HepG2 (cell line): ENCODE measurements around the gene GALNTL6. TPM values are rescaled to one million over a fixed set of nuclear protein-coding genes. Genes with fewer than 3 reads are reported as not detected.

ENCODE experiments used
- ATAC-seq: fragments of 200-7000 bp; cut with Tn5 transposase; 3 replicates; pipeline ENCODE4 v1.9.1; 2020; ENCODE audit warnings: mild to moderate bottlenecking, moderate library complexity
- BruUV-seq: library from RNA; stranded (reverse); fragments of 400-500 nt; replicated peaks from 2 replicates; lab custom pipeline; 2021; lab: Mats Ljungman, UMichigan
- CTCF ChIA-PET: fragments of 300-600 bp; formaldehyde crosslinking; extraction: SDS; loops from one replicate; lab custom pipeline; 2021; ENCODE audit warnings: low total read pairs, inconsistent platforms, low intra/inter-chr PET ratio; lab: Yijun Ruan, JAX
- POLR2A ChIA-PET: fragments of 350-600 bp; sonication (Branson Sonifier 250); formaldehyde crosslinking; loops from one replicate; lab custom pipeline; 2020; ENCODE audit warnings: antibody characterized with exemption, inconsistent platforms; lab: Yijun Ruan, JAX
- DNase-seq: peaks from one replicate; pipeline ENCODE4 v3.0.0-alpha.2; 2015; ENCODE audit warnings: low spot score
- FAIRE-seq: peaks from 3 replicates; lab custom pipeline; 2011; peaks lifted over from hg19 to GRCh38; lab: Jason Lieb, UNC
- H2AFZ ChIP-seq: one replicate; pipeline ENCODE4 v1.6.1; 2011; ENCODE audit warnings: low read length, inconsistent platforms
- H3K27ac ChIP-seq: fragments of 300-600 bp; 3 replicates; pipeline ENCODE4 v1.8.0; 2011; ENCODE audit warnings: mixed run types, mild to moderate bottlenecking, mixed read lengths, low read length, inconsistent platforms; ENCODE audit not compliant: insufficient read depth; ENCODE audit errors: extremely low read length
- H3K27me3 ChIP-seq, 2 experiments: fragments of 200-600 bp in 1 of 2; 2 replicates in 1 of 2; 3 replicates in 1 of 2; pipeline versions ENCODE4 v1.6.0 to v1.8.0; 2011; ENCODE audit warnings: low read length in 2 of 2, mild to moderate bottlenecking in 2 of 2, moderate library complexity in 2 of 2, inconsistent platforms in 1 of 2; ENCODE audit not compliant: insufficient read depth in 2 of 2, control insufficient read depth in 1 of 2
- H3K36me3 ChIP-seq, 2 experiments: fragments of 200-600 bp in 1 of 2; replicated peaks in 1 of 2; 2 replicates in 1 of 2; 3 replicates in 1 of 2; pipeline versions ENCODE4 v1.5.1 to v1.8.0; 2011; ENCODE audit warnings: low read length in 2 of 2, inconsistent platforms in 1 of 2; ENCODE audit not compliant: insufficient read depth in 2 of 2, control insufficient read depth in 1 of 2
- H3K4me1 ChIP-seq: 2 replicates; pipeline ENCODE4 v1.5.1; 2012; ENCODE audit warnings: low read length, inconsistent platforms; ENCODE audit not compliant: insufficient read depth
- H3K4me2 ChIP-seq: 2 replicates; pipeline ENCODE4 v1.6.0; 2011; ENCODE audit warnings: low read depth, low read length, inconsistent platforms
- H3K4me3 ChIP-seq, 3 experiments: fragments of 200-600 bp in 1 of 3; sonication (generic), shearing (Covaris generic) in 1 of 3; replicated peaks in 1 of 3; 2 replicates each; pipeline ENCODE4 v1.5.1; 2011 to 2016; ENCODE audit warnings: low read length in 3 of 3, inconsistent platforms in 2 of 3, low read depth in 2 of 3, mild to moderate bottlenecking in 2 of 3, control low read depth in 1 of 3, mixed read lengths in 1 of 3; ENCODE audit not compliant: insufficient read depth in 1 of 3
- H3K79me2 ChIP-seq: one replicate; pipeline ENCODE4 v1.6.1; 2011; ENCODE audit warnings: low read length, inconsistent platforms; ENCODE audit not compliant: insufficient read depth
- H3K9ac ChIP-seq: 2 replicates; pipeline ENCODE4 v1.6.0; 2011; ENCODE audit warnings: mild to moderate bottlenecking, low read depth, low read length, inconsistent platforms; ENCODE audit not compliant: insufficient read depth
- H3K9me3 ChIP-seq: 2 replicates; pipeline ENCODE4 v1.5.1; 2012; ENCODE audit warnings: mild to moderate bottlenecking, low read length
- H4K20me1 ChIP-seq: 2 replicates; pipeline ENCODE4 v1.6.0; 2011; ENCODE audit warnings: inconsistent platforms, mild to moderate bottlenecking, low read length, moderate library complexity; ENCODE audit not compliant: insufficient read depth
- ATF1 ChIP-seq: IDR thresholded peaks from 2 replicates; pipeline ENCODE4 v1.6.1; 2016; ENCODE audit warnings: mild to moderate bottlenecking, control low read depth
- IKZF1 ChIP-seq: fragments of 450-650 bp; IDR thresholded peaks from 2 replicates; pipeline ENCODE4 v1.7.1; 2016
- IRF2 ChIP-seq: IDR thresholded peaks from 2 replicates; pipeline ENCODE4 v1.6.1; 2018; ENCODE audit warnings: missing genetic modification reagents, missing compliant biosample characterization
- MED1 ChIP-seq: sonication (generic); formaldehyde crosslinking; IDR thresholded peaks from 2 replicates; pipeline ENCODE4 v1.4.0; 2020; ENCODE audit warnings: missing genetic modification reagents
- SYNCRIP ChIP-seq: fragments of 200-400 bp; formaldehyde crosslinking; IDR thresholded peaks from 2 replicates; pipeline ENCODE4 v1.6.1; 2018; ENCODE audit warnings: mild to moderate bottlenecking, low read depth, low read length; ENCODE audit not compliant: insufficient read depth
- ZBED4 ChIP-seq: sonication (generic); formaldehyde crosslinking; IDR thresholded peaks from 2 replicates; pipeline ENCODE4 v1.4.0; 2020; ENCODE audit warnings: missing genetic modification reagents, borderline replicate concordance
- ZNF362 ChIP-seq: sonication (generic); formaldehyde crosslinking; IDR thresholded peaks from 2 replicates; pipeline ENCODE4 v1.4.0; 2020; ENCODE audit warnings: missing genetic modification reagents, mild to moderate bottlenecking, borderline replicate concordance
- ZNF549 ChIP-seq: sonication (generic); formaldehyde crosslinking; IDR thresholded peaks from 2 replicates; pipeline ENCODE4 v1.5.0; 2020; ENCODE audit warnings: missing genetic modification reagents
- ZUFSP ChIP-seq: sonication (generic); formaldehyde crosslinking; IDR thresholded peaks from 2 replicates; pipeline ENCODE4 v1.9.0; 2021; ENCODE audit warnings: missing genetic modification reagents, mild to moderate bottlenecking, borderline replicate concordance
- in situ Hi-C: cut with HindIII; loops from 2 replicates; pipeline ENCODE4 v1.10.0; 2017; ENCODE audit warnings: low pct_unique_long_range_greater_than_20kb; ENCODE audit not compliant: extremely low pct_ligation_motif_present
- intact Hi-C: fragments of 100-400 bp; cut with micrococcal nuclease; formaldehyde crosslinking; loops from one replicate; pipeline ENCODE4 v1.10.0; 2022; ENCODE audit not compliant: unreplicated experiment
- polyA plus RNA-seq, 8 experiments: library from polyadenylated mRNA; depleted of rRNA in 3 of 8; stranded (reverse) in 7 of 8; unstranded in 1 of 8; fragments of >200 nt; fragmentation: Illumina TruSeq in 4 of 8; extraction: Trizol in 4 of 8; gene quantifications; 2 replicates each; pipeline versions ENCODE4 v1.2.1 to v1.2.3, GENCODE V29; 2011 to 2016; ENCODE audit warnings: low read depth in 4 of 8, missing spikeins in 1 of 8, mixed read lengths in 1 of 8; ENCODE audit not compliant: insufficient read depth in 1 of 8
- total RNA-seq, 5 experiments: library from RNA; depleted of rRNA; stranded (reverse); fragments of >200 nt; fragmentation: Illumina TruSeq; extraction: Trizol; gene quantifications; 2 replicates each; pipeline ENCODE4 v1.2.3, GENCODE V29; 2016; ENCODE audit warnings: low read depth in 1 of 5
- TF ChIP-seq, protein P1 (sequence below): sonication (generic); formaldehyde crosslinking; IDR thresholded peaks from 2 replicates; pipeline ENCODE4 v1.4.0; 2020; ENCODE audit warnings: low read depth, mild to moderate bottlenecking, missing genetic modification reagents
- TF ChIP-seq, protein P2 (sequence below): sonication (generic); formaldehyde crosslinking; IDR thresholded peaks from 2 replicates; pipeline ENCODE4 v1.5.0; 2020; ENCODE audit warnings: mild to moderate bottlenecking, missing genetic modification reagents
- TF ChIP-seq, protein P3 (sequence below): sonication (generic); formaldehyde crosslinking; IDR thresholded peaks from 2 replicates; pipeline ENCODE4 v1.8.0; 2022; ENCODE audit warnings: mild to moderate bottlenecking, missing genetic modification reagents

Gene GALNTL6
- total and polyA plus RNA-seq, 2 of the 13 experiments (the other 11 are each of a cell fraction or from before 2014, with no cell fraction given) = not detected

GRCh38 chr4:172688534-172688933, 875.3 kb downstream of the GALNTL6 start (continued):
- no peak for TF ChIP-seq ZUFSP (CRISPR knock-in tag)
- TF ChIP-seq, protein P1, sequence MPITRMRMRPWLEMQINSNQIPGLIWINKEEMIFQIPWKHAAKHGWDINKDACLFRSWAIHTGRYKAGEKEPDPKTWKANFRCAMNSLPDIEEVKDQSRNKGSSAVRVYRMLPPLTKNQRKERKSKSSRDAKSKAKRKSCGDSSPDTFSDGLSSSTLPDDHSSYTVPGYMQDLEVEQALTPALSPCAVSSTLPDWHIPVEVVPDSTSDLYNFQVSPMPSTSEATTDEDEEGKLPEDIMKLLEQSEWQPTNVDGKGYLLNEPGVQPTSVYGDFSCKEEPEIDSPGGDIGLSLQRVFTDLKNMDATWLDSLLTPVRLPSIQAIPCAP = no peak
- TF ChIP-seq SYNCRIP = no peak

DNA sequence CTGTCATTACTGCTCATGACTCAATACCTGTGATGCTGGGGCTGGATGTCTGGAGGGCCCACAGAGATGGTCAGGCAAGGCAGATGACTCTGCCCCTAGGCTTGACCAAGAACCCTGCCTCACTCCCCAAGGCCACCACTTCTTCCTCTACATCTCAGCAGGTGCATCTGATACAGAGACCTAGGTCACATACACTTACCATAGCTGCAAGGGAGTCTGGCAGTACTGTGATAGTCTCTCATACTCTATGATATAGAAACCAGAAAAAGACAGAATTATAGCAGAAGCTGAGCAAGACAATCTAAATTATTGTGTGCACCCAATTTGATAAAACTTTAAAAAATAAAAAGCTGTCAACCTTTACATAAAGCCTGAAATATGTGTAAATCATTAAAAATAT, 878.3 kb downstream of the GALNTL6 start:
- in situ Hi-C loops (no loop called here), intact Hi-C loops (no loop called here)
- Histone ChIP-seq H3K4me1 (no peaks in the 10 kb centered on the region), H3K4me2 (no peak overlapping the region), H3K27ac (no peak overlapping the region), H2AFZ (no peak overlapping the region), H4K20me1 (no peaks in the 10 kb centered on the region), H3K79me2 (no peaks in the 10 kb centered on the region), H3K4me3 (no peak overlapping the region), H3K9me3 (peaks cover 66% of the 10 kb centered on the region), H3K36me3 (no peaks in the 10 kb centered on the region), H3K9ac (no peak overlapping the region), H3K27me3 (no peaks in the 10 kb centered on the region)
- ChIA-PET CTCF (no interaction called here), POLR2A (no interaction called here)
- BruUV-seq = no TSS peak
- DNase-seq (no peak), FAIRE-seq (no peak), ATAC-seq (no peak)
- no peak for TF ChIP-seq IKZF1
- no peak for TF ChIP-seq MED1 (CRISPR knock-in tag)
- TF ChIP-seq, protein P2, sequence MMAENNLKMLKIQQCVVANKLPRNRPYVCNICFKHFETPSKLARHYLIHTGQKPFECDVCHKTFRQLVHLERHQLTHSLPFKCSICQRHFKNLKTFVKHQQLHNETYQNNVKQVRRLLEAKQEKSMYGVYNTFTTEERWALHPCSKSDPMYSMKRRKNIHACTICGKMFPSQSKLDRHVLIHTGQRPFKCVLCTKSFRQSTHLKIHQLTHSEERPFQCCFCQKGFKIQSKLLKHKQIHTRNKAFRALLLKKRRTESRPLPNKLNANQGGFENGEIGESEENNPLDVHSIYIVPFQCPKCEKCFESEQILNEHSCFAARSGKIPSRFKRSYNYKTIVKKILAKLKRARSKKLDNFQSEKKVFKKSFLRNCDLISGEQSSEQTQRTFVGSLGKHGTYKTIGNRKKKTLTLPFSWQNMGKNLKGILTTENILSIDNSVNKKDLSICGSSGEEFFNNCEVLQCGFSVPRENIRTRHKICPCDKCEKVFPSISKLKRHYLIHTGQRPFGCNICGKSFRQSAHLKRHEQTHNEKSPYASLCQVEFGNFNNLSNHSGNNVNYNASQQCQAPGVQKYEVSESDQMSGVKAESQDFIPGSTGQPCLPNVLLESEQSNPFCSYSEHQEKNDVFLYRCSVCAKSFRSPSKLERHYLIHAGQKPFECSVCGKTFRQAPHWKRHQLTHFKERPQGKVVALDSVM = no peak
- TF ChIP-seq, protein P3, sequence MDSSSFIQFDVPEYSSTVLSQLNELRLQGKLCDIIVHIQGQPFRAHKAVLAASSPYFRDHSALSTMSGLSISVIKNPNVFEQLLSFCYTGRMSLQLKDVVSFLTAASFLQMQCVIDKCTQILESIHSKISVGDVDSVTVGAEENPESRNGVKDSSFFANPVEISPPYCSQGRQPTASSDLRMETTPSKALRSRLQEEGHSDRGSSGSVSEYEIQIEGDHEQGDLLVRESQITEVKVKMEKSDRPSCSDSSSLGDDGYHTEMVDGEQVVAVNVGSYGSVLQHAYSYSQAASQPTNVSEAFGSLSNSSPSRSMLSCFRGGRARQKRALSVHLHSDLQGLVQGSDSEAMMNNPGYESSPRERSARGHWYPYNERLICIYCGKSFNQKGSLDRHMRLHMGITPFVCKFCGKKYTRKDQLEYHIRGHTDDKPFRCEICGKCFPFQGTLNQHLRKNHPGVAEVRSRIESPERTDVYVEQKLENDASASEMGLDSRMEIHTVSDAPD (CRISPR knock-in tag) = no peak
- no peak for TF ChIP-seq ZNF549
- no peak for TF ChIP-seq ZNF362 (CRISPR knock-in tag)
- TF ChIP-seq ATF1 = no peak
- no peak for TF ChIP-seq ZBED4 (CRISPR knock-in tag)
- TF ChIP-seq IRF2 = no peak
